ENCODE results near the gene ZNF408.

Gene ZNF408

DNA sequence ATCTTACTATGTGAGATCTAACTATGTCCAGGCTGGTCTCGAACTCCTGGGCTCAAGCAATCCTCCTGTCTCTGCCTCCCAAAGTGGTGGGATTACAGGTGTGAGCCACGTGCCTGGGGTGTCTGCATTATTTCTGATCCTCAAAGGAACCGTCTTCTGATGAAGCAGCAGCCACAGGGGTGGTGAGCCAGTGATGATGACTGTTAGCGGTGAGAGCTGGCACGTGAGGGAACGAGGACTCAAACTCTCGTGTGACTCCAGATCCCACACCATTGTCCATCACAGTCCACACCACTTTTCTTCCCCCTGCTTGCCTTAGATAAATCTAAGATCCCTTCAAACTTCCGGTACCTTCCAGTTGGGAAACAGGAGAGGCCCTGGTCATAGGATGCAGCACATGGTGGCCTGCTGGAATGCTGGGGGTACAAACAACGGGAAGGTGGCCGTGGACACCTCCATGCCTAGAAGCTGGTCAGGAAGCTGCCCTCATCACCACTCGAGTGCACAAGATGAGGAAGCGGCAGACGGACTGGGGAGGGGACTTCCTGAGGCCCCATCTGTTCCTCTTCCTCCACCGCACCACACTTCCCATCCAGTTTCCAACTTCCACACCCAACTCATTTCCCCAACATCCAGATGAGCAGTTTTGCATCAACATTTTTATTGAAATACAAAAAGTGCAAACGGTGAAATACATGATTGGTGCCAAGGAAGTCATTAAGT, 24.2 kb upstream of the ZNF408 start:
- DNase-seq: no peak

- no peak for DNase-seq
Measured at GRCh38 chr11:46677169-46677568, 23.7 kb upstream of the ZNF408 start.

GRCh38 chr11:46677991-46678740, 22.7 kb upstream of the ZNF408 start:
- no peak for DNase-seq

- no peak for DNase-seq
Measured at GRCh38 chr11:46678741-46679130, 22.1 kb upstream of the ZNF408 start.

GRCh38 chr11:46679241-46680163, 21.3 kb upstream of the ZNF408 start:
- DNase-seq: no peak

DNA sequence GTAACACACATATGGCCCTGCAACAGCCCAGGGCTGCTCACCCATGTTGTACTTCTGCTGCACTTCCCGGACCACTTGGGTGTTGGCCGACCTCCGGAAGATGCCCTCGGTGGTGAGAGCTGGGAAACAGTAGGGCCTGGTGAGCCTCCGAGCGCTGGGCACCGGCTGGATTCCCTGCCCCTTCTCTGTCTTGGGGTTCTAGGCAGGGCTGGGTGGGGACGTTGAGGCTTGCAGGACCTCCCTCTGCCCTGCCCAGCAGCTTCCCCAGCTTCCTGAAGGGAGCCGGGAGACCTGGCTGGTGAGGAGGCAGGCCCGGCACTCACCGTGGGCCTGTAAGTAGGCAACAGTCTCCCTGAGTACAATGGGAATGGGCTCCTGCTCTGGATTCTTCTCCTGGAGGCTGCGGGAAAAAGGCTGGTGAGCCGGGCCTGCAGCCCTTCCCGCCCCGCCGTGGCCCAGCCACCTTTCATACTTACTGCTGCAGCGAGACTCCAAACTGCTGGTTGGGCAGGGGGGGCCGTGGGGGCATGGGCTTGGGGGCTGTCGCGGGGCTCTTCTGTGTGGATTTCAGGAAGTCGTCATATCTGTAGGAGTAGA, 20.6 kb upstream of the ZNF408 start:
- DNase-seq: no peak

DNA sequence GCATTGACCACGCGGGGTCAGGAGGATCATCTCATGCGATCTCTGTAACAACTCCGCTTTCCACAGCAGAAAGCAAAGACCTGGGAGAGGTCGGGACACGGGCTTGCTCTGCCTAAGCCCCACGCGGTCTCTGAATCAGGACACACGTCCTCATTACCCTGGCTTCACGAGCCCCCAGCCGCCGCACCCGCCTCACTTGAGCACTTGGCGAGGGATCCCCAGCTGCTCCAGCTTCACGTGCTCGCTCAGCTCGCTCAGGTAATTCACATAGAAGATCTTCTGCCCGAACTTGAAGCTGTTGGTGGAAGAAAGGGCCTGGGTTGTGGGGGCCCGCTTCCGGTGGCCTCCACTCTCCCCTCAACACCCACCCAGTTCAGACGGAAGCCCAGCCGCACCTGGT, 20.0 kb upstream of the ZNF408 start:
- DNase-seq: no peak

GRCh38 chr11:46681814-46682213, 19.0 kb upstream of the ZNF408 start:
- DNase-seq: no peak

- no peak for DNase-seq
Measured at GRCh38 chr11:46682773-46683752, 17.8 kb upstream of the ZNF408 start.

GRCh38 chr11:46684367-46684766, 16.5 kb upstream of the ZNF408 start:
- no peak for DNase-seq

DNA sequence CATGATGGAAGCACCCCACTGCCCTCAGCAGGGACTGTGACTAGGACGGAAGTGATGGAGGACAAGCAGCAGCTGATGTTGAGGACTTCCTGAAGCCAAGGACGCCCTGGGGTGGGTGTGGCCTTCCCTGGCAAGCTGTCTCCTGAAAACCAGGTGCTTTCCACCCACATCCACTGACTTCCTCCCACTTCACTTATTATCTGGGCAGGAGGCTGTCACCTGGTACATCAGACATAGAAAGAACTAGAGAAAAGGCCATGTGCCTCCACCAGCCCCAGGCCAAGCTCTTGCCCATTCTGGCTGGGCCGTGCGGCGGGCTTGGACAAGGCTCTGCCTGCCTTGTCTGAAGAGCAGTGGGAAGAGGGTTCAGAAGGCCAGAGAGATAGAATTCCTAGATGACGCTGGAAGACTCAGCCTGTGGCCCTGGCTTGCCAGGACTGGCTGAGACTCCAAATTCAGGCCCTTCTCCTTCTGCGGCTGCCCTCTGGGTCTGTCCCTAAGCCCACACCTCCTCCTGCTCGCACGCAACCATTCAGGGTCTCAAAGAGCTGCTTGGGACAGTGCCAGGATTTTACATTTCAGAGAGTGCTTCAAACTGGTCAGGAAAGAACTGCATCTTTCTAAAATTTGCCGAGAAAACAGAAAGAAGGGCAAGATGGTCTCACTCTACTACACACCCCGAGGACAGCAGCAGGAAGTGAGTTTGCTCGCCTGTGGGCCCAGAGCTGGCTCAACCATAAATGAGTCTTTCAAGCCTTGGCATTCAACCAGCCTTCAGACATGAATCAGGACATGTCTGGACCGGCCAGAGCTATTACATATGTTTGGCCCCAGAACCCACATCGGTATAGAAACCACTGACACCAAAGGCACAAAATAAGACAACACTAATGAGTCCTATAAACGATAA, 13.7 kb upstream of the ZNF408 start:
- no peak for DNase-seq

- no peak for DNase-seq
Measured at GRCh38 chr11:46690702-46691101, 10.1 kb upstream of the ZNF408 start.

DNA sequence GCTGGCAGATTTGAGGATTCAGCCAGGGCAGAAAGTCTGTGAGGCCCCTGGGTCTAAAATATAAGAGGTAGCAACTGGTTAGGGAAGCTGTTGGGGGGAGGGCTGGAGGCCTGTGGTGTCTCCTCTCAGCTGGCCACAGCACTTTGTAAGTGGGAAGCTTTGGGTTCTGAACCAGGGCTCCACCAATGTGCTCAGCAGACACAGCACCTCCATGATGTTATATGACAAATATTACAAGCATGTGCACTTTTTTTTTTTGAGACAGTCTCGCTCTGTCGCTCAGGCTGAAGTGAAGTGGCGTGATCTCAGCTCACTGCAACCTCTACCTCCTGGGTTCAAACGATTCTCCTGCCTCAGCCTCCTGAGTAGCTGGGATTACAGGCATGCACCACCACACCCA, 8.4 kb upstream of the ZNF408 start:
- no peak for DNase-seq

- no peak for DNase-seq
Measured at GRCh38 chr11:46693597-46694012, 7.2 kb upstream of the ZNF408 start.

DNA sequence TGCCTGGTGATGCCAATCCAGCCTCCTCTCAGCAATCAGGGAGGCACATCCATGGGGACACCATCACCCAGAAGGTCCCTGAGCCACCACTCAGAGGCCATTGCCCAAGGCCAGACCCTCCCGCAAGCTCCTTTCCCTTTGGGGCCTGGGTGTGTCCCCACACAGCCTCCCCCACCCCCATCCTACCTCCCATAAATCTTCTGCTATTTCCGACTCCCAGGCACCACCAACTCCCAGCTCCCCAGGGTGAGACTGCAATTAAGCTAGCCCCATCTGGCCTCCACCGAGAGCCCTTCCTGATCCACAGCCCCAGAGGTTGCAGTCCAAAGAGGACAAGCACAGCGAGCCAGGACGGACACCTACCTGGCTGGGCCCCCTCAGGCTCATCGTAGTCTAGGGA, 6.8 kb upstream of the ZNF408 start:
- no peak for DNase-seq

- DNase-seq: no peak
Measured at GRCh38 chr11:46694607-46695006, 6.2 kb upstream of the ZNF408 start.

- no peak for DNase-seq
Measured at GRCh38 chr11:46695345-46696211, 5.3 kb upstream of the ZNF408 start.

DNA sequence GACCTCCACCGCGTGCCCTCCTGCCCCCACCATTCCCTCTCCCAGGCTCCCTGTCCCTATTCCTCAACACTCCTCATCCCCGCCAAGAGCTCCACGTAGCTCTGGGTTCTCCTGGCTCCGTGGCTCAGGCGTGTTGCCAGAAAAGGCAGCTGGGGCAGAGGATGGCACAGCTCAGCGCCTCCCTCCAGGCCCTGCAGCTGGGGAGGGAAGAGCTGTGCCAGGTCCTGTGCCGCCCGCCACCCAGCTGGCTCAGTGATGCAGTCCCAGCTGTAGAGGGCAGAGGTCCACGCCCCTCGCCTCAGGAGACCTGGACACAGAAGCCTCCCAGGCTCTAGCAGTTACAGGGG, 4.6 kb upstream of the ZNF408 start:
- no peak for DNase-seq

- DNase-seq: no peak
Measured at GRCh38 chr11:46697303-46697702, 3.5 kb upstream of the ZNF408 start.

- no peak for DNase-seq
Measured at GRCh38 chr11:46697723-46698122, 3.1 kb upstream of the ZNF408 start.

All from NCI-H2227 treated with DMSO at 0.1 percent for 48 hours (cell line).